Stimulated activated CD4-positive, alpha-beta T cell treated with anti-CD3 and anti-CD28 coated beads, Interleukin-1b, Interleukin-23, amount 100 ng/mL, for 24 hours (primary cell): ENCODE measurements around the gene TASOR2.

Source experiments
- DNase-seq, 4 experiments: peaks; one replicate each; pipeline ENCODE4 v3.0.0-alpha.2; 2020; ENCODE audit warnings: low read depth in 4 of 4, low spot score in 1 of 4

TASOR2 gene, protein sequence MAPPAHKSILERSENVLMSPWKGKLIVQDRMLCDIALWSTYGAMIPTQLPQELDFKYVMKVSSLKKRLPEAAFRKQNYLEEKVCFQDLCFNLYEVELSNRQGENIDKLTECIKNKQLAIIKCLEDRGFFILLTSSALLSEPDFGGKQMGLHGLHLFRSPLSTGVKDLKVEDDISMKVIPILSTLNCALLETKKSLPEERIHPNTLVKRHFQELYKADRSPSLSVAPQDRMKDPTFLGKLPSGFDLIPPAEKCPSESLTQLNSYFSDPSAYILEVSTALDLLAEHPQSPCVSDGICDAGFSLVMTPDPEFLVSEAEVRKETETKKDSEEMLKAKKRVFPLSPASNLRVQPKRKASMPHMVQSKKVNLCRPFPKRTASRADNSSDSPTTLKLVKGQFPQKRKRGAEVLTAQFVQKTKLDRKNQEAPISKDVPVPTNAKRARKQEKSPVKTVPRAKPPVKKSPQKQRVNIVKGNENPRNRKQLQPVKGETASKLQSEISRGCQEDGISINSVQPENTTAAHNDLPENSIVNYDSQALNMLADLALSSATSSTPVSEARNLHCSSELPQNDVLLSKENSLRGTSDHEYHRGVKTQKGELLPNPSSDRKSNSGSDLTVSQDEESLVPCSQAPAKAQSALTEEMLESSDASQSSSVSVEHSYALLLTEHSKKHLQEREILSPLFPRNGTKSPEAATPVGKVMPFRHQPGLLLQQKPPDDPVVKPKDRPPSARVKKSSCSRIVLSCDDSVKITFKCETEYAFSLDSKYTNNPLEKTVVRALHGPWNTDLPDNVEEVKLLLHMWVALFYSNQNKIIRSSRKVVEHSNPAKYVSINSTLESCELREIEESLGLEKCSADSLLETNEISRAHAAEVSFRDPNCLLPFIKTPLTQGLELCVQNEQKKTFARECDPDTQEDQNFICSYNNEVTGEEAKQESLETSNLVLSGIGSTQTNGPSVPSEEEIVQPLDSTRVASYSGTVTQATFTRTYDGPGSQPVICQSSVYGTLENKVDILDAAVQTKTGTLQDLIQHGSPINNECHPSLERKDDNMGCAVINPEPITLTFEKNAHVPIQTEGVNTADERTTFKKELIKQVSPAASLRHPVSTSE (N-terminal part only)

DNA sequence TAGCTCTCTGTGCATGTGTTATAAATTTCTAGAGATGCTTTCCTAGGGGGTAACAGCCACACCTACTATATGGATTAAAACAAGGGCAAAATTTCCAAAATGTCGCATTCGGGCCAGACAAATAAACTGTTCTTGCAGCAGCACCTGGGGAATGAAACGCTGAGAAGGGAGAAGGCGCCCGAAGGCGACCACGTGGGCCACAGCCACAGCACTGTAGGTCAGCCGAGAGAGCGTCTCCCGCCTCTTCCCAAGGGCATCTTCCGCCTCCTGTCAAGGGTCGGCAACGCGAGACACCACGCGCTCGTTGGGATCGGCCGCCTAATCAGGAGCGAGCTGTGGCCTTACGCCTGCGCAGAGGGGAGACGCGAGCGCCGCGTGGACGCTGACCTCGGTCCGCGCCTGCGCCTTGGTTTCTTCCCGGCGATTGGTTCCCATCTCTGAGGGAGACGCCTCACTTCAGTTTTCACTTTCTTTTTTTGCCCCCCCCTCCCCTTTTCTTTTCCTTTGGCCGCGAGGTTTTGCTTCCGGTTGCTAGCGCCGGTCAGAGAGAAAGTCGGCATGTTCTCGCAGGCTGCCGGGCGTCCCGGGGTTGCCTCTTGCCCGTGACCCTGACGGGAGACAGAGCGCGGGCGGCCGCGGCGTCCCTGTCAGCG lies at the start of gene TASOR2:
Gene TASOR2, plus strand, starts transcription at position 521 of the 653 bp plus-strand sequence. CDS start 35,805 bp downstream, outside the sequence.
- peak; percentile 86 to 97 (median 94) for DNase-seq

DNA sequence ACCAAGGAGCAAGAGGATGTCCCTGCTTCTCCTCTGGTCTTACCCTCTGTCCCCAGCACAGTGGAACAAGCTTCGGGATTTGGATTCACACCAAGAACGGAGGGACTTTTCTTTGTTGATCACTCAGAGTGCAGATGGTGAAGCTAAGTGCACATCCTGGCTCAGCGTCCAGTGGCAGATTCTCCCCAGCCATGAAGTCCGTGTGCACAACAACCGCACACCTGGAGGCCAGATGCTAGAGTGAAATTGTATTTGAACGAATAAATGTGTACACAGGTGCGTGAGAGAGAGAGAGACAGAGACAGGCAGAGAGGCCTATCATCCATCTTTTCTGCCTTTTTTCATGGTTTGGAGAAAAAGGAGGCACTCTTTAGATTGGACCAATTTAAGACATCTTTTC lies 49.7 kb upstream of the TASOR2 start:
- DNase-seq: no peak

GRCh38 chr10:5638494-5638893 lies 46.1 kb upstream of the TASOR2 start:
- no peak for DNase-seq

DNA sequence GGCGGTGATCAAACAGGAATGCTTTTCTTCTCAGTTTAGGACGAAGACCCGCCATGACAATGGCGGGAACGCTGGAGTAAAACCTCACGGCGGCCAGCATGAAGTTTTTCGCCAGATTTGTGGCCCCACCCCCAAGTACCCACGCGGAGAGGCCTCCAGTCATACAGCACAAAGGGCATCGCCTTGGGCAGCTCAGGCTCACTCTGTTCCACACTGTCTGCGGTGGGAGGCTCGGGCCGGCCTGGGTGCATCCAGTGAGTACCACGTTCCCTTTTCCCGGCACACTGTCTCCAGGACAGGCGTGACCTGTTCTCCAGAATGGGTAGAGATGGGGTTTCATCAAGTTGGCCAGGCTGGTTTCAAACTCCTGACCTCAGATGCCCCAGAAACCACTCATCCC lies 45.6 kb upstream of the TASOR2 start:
- no peak for DNase-seq

- no peak for DNase-seq
Measured at GRCh38 chr10:5640036-5640435, 44.6 kb upstream of the TASOR2 start.

DNA sequence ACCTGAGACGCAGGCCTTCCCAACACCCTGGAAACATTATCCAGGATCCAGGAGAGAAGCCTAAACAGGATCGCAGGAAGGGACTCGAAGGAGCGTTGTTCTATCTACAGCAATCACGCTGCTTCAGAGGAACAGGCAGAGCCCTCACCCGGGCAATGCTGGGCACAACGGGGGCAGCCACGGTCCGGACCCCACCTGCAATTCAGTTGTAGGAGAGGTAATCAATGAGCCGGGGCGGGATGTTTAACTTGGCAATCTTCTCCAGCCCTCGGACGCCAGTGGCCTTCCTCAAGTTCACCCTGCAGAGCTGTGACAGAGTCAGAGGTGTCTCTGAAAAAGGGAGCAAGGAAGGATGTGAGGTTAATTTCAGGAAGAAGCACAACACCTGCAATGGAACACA lies 44.1 kb upstream of the TASOR2 start:
- no peak for DNase-seq

DNA sequence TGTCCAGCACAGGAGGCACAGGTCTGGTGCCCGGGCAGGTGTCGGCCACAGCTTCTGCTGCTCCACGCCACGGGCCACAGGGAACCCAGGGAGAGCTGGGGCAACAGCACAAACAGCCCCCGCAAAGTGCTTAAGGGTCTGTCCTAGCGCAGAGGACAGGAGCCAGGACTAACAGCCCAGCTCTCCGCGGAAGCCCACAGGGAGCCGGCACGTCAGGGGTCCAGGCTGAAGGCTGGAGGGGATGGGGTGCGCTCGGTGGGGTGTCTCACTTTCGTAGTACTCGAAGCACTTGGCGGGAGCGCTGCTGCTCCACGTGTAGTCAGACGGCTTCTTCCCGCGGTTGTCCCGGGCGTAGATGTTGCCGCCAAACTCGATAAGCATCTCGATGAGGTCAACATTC lies 43.1 kb upstream of the TASOR2 start:
- no peak for DNase-seq

DNA sequence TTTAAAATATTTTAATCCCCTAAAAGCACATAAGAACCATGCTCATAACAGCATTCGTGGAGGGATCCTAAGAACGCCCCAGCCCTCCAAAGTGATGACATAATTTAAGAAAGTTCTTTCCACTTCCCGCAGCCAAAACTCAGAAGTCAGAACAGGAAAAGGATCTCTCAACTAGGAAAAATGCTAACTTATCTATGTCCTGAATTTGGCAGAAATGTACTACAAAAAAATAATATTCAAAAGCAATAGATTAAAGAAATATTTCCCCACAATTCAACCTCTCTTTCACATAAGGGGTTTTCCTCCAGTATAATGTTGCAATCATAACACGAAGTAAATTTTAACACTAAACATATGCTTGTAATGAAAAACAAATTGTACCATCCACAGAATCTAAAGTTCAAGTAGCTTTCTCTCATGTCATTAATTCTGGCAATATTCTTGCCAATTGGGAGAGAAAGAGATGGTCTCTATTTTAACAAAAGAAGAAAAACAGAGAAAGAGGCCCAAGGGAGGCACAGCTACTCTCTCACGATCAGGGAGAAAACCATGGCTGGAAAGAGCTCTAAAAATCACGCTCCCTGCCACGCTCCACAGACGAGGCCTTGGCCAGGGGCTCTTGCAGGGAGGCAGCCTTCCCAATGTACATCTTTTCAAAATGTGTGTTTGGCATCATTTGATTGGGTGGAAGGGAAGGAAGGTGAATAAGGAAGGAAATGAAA lies 41.1 kb upstream of the TASOR2 start:
- DNase-seq: no peak

DNA sequence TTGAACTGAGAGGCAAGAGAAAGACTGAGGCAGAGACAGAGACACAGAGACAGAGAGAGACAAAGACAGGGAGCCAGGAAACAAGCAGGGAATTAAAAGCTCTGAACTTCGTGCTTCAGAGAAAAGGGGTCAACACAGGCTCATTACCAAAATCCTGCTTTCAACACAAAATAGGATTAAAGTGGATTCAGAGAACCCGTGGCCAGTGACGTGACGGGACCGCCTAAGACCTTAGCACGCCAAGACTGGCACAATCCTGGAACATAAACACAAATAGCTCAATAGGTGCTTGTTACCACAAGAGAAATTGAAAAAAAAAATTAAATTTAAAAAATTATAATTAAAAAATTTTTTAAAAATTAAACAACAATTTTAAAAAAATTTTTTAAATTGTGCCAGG lies 39.7 kb upstream of the TASOR2 start:
- no peak for DNase-seq

- DNase-seq: no peak
Measured at GRCh38 chr10:5645375-5645774, 39.3 kb upstream of the TASOR2 start.

GRCh38 chr10:5645944-5646617 lies 38.6 kb upstream of the TASOR2 start:
- no peak for DNase-seq

- DNase-seq: no peak
Measured at GRCh38 chr10:5647507-5648240, 37.0 kb upstream of the TASOR2 start.

DNA sequence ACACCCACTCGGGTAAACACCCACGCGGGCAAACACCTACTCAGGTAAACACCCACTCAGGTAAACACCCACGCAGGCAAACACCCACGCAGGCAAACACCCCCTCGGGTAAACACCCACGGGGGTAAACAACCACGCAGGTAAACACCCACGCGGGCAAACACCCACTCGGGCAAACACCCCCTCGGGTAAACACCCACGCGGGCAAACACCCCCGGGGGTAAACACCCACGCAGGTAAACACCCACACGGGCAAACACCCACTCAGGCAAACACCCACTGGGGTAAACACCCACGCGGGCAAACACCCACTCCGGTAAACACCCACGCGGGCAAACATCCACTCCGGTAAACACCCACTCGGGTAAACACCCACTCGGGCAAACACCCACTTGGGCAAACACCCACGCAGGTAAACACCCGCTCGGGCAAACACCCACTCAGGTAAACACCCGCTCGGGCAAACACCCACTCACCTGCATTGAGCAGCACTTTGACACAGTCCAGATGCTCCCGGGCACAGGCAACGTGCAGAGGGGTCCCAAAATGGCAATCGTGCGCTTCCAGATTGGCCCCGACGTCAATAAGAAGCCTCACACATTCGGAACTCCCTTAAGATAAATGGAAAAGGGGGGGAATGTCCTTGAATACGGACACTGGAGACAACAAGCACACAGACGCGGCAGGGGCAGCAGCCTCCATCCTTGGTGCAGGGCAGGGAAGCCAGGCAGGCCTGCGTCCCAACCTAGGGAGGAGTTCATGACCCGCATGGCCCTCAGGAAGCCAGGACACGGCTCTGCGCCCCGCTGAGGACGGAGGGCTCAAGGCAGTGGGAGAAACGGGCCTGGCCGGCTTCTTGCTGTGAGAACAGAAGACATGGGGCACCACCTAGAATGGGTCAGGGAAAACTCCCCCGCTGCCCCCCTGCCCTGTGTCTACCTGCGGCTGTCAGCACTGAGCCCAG lies 35.9 kb upstream of the TASOR2 start:
- no peak for DNase-seq

DNA sequence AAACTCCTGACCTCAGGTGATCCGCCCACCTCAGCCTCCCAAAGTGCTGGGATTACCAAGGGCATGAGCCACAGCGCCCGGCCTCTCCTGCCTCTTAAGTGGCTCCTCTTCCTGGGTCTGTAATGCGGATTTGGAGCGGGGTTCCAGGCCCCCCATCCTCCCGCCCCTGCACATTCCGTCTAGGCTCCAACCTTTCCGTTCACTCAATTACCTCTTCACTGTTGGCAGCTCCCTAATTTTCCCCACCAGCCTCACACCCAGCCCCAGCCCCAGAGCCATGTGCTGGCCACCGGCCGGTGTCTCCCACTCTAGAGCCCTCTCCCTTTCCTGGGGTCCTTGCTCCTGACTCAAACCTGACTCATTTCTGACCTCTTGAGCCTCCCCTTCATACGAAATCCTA lies 34.9 kb upstream of the TASOR2 start:
- DNase-seq: no peak

DNA sequence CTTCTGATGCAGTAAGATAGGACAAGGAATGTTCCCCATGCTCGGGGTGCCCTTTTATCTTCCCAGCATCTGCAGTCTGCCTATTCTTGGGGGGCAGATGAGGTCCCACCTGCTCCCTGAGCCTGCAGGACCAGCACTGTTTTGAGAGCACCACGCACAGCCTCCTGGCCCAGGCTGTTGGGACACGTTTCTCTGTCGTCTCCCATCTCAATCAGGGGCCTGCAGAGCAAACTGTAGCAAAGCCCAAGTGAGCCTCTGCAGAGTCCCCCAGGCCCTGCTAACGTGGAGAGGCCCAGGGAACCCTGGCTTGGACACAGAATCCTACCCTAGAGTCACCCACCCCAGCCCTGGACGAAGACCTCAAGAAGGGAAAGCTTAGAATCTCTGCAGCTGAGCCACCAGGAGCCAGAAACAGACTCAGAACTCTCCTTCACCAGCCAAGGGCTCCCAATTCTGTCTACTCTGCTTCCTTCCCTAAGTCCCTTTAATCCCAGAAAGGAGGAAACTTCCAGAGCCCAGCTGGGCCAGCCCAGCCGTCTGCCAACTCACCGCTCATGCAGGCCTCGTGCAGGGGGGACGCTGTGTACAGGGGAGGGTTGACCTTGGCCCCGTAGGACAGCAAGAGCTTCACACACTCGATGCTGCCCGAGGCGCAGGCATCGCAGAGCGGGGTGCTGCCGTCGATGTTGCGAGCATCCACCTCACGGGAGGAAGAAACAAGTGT lies 33.8 kb upstream of the TASOR2 start:
- no peak for DNase-seq

DNA sequence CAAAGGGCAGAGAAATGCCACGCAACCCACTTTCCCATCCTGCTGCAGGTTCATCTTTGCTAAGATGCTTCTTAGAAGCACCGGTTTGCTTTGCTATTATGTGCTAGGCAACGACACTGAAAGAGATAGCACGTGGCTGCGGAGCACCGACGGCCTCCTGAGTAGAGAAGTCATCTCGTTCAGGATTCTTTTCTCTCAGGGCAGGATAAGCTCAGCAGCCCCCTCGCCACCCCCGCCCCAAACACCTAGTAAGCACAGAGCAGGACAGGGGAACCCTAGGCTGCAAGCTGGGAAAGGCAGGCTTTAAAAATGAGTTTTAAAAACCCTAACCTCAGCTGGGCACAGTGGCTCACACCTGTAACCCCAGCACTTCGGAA lies 33.3 kb upstream of the TASOR2 start:
- no peak for DNase-seq

DNA sequence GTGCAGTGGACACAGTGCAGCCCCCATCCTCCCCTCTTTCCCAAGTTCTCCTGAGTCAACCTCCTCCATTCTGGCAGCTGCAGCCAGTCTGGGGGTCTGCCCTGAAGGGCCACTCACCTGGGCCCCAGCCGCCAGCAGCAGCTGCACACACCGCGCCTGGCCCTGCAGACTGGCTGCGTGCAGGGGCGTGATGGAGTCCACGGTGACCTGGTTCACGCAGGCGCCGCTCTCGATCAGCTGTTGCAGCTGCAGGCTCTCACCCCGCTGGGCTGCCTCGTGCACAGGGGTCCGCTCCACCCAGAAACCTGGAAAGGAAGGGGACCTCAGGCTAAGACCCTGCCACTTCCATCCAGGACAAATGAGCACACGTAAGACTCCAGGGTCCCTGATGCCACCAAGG lies 31.9 kb upstream of the TASOR2 start:
- no peak for DNase-seq
